Measurements from ENCODE around the gene WDSUB1.

DNA sequence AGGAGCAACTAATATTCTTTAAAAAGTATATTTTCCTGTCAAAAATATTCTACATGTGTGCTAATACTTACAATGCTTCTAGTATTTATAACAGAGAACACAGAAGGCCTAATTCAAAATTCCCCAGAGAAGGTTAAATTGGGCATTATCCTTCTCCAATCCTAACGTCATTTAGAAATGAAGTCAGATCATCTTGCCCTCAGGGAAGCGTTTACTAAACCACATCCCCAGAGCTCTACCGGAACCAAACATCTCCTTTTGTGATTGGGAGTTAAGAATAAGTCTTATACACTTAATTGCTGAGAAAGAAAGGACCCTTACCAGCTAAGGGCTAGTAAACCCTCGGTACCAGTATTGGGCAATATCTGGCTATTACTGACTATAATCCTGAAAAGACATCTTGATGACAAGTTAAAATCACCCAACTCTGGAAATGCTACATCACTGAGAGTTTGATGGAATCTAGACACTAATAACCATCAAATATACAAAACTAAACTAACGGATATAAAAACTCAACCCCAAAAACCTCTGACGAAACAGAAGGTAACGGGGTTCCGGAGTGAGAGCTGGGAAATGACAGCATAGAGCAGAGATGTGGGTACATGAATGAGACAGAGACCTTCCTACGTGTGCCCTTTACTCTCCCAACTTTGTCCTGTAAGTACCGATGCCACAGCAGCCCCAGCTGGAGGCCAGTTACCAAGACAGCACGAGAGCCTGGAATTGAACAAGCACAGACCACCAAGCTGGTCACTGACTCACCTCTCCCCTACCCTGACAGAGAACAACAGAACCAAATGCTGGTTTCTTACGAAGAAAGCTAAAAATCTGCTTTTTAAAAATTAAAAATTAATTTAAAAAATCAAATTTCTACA, 35.0 kb downstream of the WDSUB1 start:
- TF ChIP-seq GABPA (IDR thresholded peaks at IDR 0.05; ENCODE audit: low read depth), result no peak
- TF ChIP-seq CTCF (IDR thresholded peaks at IDR 0.05; ENCODE audit: insufficient read depth, low read length), result no peak
- TF ChIP-seq POLR2AphosphoS5 (IDR thresholded peaks at IDR 0.05; ENCODE audit: low read depth), result no peak
